Measurements from ENCODE around the gene PDSS2.

PDSS2 gene

DNA sequence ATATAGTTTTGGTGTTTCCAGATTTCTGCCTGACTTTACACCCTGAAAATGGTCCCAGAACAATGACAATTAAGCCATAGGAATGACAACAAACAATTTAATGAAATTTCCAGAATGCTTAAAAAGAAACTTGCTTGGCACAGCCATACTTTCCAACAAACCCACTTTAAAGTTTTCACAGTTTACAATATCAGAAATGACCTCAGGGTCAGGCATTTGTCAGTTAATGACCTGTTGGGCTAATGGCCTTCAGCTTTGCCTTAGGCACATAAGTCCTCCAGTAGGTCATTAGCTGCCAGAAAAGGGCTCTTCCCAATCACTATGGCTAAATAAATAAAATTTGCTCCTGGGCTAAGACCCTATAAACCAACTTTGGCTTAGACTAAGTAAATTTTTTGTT lies 199.4 kb downstream of the PDSS2 start:
- no peak for DNase-seq

DNA sequence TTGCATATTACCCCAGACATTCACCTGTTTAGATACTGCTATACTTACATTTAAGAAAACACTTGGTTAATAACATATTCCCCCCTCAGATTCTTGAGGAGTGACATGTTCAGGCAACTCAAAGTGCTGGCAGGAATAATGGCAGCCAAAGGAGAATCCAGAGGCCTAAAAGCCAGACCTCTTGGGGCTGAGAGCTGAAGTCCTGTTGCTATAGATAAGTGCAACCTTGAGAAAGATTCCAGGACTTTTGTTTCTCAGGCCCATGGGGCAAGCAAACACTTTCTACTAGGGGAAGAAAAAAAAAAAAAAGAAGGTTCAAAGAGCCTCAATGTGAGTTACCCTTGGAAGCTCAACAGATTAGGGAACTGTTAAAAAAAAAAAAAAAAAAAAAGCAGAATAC lies 211.2 kb downstream of the PDSS2 start:
- DNase-seq = no peak

DNA sequence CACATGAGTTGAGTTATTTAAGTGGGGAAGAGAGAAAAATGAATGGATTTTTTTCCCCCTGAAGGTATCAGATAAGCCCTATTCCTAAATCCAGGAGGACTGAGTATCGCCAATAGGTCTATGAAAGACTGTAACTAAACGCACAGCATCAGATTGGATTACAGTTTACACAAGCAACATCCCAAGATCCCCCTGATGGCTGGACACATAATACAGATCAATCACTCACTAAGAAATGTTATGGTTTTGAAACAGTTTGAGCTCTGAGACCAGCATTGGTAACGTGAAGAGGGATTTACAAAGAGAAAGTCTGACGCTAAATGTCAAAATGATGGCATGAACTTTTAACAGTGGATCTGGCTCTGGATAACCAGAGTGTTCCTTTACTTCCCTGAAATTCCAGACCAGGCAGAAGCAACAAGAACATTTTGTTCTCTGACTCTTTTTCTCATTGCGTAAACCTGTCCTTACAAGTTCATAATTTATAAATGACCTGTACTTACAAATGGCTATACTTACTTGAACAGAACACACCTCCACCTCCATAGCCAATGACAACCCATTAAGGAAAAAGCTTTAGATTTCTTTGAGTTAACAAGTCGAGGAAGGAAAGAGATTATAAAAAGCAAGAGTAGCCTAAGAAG lies 212.3 kb downstream of the PDSS2 start:
- no peak for DNase-seq

DNA sequence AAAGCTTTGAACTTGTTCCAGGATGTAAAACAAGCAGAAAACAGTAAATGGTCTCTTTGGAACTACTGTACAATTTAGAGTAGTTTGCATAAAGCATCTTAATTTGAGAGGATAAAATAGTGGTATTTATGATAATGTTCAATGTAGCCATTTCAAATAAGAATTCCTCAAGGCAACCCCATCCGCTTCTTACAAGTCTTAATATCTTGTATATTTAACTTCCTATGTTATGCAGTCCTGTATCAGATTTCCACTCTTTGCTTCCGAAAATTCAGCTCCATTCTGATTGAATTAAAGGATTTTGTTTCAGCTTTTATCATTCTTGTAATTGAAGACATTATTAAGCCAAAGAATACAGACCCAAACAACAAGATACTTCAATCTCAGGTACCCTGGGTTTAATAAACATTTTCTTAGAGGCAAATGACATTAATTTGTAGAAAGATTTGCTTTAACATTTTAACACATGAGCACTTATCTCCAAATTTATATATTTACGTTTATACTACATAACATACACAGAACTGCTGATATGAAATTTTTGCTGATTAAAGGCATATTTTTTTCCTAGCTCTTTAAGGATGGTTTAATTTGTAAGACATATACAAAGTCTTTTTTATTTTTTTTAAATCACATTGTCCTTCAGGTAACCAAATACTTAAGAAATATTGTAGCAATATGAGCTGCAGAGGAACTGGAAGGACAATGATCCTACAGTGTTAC lies 213.0 kb downstream of the PDSS2 start:
- no peak for DNase-seq

DNA sequence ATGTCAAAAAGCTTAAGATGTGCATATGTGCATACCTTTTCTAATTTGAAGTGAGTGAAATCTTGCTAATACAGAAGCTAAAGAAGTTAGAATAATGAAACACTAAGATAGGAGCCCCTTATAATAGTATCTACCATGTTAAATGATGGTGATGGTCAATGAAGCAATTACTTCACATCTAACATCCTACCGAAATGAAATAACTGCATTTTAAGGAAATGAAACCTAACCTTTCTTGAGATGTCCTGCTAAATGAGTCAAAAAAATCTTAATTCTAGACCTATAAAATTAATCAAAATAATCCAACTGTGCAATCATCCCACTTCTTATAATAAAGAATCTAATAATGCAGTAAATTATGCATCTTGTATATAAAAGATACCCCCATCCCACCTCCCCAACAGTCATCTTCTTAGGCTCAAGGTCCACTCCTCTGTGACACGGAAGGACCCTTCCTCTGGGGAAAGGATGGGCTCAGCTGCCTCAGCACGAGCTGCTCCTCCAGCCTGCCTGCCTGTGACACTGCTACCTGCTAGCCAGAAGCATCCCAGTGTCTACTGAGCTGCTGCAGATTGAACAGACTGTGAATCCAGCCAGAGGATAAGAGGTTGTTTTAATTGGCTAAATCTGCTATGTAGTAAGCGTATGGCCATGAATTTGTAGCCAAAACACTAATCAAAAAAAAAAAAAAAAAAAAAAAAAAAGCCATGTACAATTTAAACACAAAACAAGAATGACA lies 214.5 kb downstream of the PDSS2 start:
- no peak for DNase-seq

DNA sequence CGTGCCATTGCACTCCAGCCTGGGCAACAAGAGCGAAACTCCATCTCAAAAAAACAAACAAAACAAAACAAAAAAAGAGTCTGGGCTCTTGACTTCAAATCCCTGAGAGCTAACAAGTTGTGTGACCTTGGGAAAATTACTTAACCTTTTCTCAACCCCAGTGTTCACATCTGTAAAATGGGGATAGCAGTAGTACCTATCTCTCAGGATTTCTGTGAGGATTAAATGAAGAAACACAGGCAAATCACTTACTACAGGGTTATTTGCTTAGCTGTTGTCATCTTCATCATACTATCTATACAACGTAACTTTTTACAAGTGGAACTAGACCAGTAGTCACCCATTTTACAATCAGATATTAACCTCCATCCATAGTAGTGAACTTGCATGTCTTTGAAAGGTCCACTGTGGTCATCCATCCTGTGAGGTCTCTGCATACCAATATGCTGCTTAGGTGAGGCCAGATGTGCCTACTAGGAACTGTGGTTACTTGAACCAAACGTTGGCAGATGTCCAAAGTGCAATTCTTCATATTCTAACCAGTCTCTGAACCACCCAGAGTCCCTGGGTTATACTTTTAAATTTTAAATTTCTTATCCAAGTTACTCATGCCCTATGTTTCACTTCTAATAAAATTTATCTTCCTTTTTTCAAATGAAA lies 215.2 kb downstream of the PDSS2 start:
- DNase-seq = no peak

DNA sequence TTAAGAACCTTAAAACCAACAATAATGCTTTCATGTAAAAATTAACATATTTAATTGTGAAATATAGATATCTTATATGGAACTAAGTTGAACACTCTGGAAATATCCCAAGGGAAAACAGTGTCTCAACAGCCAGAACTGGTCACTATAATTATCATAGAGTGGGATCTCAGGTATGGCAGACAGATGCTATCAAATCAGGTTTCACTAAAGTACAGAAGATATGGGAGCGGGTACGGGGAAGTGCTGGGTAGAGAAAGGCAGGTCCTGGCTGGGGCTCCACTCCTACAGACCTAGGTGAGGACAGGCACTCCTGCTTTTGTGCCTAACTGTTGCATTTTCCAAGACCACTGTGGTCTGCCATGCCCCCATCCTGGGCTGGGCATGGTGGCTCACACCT lies 215.9 kb downstream of the PDSS2 start:
- no peak for DNase-seq

DNA sequence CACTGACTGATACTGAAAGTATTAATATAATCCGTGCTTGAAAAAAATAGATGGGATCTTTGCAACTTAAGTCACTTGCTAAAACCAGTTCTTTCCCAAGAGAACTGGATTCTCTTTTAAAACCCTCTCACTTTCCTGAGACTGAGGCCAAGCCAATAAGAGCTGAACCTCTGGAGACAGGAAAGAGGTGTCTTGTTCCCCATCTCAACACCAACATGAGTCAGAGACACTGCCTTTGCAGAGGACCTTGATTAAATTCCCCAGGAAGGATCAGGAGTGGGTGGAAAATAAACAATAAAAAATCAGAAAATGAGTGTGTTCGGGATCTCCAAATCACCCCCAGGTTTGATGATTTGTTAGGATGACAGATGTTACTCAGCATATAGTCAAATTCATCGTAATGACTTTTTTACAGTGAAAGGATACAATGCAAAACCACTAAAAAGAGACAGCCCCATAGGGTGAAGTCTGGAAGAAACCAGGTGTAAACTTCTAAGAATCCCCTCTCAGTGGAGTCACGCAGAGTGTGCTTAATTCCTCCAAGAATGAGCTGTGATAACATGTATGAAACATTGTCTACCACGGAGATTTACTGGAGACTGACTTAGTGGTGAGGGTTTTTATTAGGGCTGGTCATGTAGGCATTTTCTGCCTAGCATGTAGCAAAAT lies 221.2 kb downstream of the PDSS2 start:
- DNase-seq = no peak

DNA sequence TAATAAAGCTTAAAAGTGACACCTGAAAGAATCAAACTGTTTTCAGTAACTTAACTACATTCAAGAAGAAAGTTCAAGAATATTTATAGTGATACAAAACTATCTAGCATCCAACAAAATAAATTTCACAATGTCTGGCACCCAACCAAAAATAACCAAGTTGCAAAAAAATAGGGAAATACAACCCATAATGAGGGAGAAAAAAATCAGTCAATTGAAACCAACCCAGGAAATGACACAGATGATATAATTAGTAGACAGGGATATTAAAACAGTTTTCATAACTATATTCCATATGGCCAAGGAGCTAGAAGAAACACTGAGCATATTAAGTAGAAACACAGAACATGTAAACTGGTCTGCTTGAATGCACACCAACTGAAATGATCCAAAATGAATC lies 223.9 kb downstream of the PDSS2 start:
- no peak for DNase-seq

DNA sequence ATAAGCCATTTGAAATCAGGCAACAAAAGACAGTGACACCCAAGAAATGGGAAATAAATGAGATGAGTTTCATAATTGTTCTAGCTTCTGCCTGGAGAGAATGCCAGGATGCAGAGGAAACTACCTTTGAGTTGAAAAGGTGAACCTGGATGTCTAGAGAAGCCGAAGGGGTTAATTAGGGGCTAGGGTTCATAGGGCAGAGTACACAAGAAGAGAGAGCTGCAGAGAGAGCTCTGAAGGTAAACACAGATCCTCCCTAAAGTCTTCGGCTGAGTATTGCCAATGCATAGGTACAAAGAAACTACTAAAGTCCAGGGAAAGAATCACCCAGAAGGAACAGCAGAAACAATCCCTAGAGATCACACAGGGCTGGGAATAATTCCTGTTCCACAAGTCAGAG lies 224.4 kb downstream of the PDSS2 start:
- no peak for DNase-seq

DNA sequence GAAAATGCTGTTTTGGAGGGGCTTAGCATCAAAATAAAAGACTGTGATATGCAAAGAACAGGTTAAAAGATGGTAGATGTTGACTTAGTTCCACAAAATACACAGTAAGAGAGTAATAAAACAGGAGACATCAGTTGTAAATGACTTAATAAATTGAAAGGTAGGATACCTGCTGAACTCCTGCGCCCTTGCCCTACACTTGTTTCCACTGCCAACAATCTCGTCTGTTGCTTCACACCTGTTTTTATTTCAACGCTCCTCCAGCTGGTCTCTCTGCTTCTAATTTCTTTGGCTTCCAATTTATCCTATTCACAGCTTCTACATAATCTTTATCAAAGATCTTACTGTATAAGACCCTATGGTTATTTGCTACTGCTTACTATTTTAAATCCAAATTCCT lies 228.1 kb downstream of the PDSS2 start:
- no peak for DNase-seq

DNA sequence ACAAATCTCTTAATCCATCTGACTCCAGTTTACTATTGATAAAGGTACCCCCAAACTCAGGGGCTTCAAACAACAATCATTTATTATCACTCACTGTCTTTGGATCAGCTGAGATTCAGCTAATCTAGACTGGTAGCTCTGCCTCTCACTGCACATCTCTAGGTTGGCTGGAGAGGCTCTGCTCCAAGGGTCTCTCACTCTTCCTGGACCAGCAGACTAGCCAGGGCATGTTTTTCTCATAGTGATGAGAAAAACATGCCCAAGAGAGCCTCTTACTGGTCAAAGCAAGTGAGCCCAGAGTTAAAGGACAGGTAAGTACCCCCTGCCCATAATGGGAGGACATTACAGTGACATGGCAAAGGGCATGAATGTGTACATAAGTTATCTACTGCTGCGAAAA lies 228.9 kb downstream of the PDSS2 start:
- DNase-seq = no peak

DNA sequence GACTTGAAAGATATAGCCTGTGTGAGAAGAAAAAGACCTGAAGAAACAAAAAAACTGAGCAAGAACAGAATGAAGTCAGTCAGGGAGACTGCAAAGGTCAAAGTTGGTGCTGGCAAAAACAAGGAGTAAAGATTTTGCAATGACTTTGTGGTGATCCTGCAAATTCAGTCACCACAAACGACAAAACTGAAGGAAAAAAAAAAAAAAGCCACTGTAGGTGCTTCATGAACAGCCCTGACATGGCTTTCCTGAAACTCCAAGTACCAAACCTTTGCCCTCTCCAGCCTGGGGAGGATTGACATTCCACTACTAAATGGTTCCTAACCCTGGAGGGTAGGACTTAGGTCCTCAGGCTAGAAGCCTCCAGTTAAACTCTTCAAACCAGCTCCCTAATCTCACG lies 229.3 kb downstream of the PDSS2 start:
- no peak for DNase-seq

DNA sequence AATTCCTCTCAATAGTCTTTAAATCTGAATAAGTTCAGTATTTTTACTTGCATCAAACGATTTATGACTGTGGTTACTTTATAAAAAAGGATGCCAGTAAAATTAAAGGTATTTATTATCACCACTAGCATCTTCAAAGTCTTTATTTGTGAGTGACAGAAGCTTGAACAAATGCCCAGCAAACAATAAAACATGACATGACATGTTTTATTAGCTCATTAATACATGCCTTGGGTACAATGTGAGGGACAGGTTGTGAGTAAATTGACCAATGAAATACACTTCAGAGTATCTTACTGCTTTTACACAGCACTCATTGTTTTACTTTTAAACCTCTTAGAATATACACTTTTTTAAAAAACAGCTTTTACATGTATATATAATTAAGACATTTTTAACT lies 230.6 kb downstream of the PDSS2 start:
- no peak for DNase-seq

DNA sequence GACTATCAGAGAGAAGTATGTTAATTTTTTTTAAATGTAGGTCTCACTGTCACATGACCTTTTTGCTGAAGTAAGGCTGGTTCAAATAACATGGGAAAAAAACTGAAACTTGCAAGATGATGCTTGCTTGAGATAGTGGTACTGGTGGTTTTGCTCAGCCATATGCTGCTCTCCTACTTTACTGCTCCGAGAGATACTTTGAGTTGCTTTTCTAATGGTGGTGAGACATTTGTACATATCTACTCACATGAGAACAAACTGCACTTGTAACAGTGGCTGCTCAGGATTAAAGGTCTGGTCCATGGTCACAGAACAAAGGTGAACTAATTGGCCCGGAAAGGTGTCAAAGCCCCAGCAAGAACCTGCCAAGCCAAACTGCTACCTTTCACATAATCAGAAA lies 237.8 kb downstream of the PDSS2 start:
- no peak for DNase-seq

DNA sequence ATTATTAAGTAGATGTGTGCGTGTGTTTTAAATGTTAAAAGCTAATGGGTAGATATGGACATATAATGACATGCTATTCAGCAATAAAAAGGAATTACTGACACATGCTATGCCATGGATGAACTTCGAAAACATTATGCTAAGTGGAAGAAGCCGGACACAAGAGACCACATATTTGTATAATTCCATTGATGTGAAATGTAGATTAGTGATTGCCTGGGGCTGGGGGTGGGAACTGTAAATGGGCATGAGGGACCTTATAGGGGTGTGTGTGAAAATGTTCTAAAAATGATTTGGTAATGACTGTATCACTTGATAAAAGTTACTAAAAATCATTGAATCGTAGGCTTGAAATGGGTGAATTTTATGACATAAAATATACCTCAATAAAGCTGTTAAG lies 239.5 kb downstream of the PDSS2 start:
- DNase-seq = no peak

DNA sequence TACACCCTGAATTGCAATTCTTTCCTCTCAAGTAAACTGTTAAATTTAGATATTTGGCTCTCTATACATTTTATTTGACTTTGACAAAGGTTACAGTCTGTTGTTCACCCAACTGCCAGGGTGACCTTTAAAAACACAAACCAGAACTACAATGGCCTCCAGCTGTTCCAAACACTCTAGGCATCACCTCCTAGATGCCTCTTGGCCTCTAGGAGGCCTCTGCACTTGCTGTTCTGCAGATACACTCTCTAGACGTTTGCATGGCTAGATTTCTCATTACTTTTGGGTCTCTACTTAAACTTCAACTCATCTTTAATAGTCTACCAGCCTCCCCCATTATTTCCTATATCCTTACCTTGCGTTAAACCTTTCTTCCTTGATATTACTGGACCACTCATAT lies 241.2 kb downstream of the PDSS2 start:
- no peak for DNase-seq

DNA sequence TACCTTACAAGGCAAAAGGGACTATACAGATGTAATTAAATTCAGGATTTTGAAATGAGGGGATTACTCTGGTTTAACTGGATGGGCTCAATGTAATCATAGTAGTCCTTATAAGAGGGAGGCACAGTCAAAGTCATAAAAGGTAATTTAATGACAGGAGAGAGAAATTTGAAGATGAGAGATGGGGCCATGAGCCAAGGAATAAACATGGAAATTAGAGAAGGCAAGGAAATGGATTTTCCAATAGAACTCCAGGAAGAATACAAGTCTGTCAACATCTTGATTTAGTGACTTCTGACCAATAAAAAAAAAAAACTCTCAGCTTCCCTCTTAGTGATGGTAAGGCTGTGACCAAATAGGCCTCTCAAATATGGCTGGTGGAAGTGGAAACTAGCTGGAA lies 242.1 kb downstream of the PDSS2 start:
- DNase-seq = no peak

DNA sequence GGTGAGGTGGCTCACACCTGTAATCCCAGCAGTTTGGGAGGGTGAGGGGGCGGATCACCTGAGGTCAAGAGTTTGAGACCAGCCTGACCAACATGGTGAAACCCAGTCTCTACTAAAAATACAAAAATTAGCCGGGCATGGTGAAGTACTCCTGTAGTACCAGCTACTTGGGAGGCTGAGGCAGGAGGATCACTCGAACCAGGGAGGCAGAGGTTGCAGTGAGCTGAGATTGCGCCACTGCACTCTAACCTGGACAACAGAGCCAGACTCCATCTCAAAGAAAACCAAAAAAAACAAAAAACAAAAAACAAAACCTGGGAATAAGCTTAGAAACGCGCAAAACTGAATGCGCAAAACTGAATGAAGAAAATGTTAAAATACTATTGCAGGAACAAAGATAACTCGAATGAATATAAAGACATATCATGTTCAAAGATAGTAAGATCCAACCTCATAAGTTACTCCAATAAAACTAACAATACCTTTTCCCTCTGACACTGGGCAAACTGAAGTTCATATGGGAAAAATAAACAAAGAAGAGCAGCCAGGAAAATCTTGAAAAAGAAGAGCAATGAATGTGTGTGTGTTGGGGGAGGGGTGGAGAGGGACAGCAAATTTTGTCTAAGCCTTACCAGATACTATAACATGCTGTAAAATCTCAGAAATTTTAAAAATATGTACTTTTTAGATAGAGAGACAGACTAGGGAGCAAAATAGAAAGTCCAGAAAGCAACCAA lies 243.0 kb downstream of the PDSS2 start:
- no peak for DNase-seq

DNA sequence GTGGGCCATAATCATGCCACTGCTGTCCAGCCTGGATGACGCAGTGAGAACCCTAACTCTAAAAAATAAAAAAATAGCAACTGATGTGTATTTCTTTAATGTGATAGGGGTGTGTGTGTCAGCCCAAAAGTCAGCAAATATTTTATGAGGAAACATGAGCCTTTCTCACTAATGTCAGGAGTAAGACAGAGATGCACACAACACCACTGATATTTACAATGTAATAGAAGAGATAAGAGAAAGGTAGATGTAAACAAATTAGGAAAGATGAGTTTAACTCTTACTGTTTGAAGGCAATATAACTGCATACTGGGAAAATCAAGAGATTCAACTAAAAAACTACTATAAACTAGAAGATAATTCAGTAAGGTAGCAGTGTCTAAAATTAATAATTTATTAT lies 244.0 kb downstream of the PDSS2 start:
- DNase-seq = no peak

DNA sequence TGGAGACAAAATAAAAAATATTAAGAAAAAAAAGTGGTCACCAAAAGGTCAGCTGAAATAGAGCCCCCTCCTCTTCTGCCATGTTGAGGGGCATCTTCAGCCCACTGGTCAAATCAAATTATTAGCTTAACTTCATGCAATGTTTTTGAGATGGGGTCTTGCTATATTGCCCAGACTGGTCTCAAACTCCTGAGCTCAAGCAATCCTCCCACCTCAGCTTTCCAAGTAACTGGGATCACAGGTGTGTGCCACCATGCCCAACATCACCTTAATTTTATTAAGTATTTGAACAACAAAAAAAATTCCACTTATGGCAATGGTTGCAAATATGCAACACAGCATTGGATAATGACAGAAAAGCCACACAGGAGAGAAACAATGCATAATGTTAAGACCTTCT lies 244.7 kb downstream of the PDSS2 start:
- no peak for DNase-seq
